Epithelial cell of esophagus (primary cell): ENCODE results near the gene DBNDD1.

ENCODE experiments used
- DNase-seq: peaks from one replicate; pipeline ENCODE4 v3.0.0; 2010; ENCODE audit warnings: low read depth
- H3K4me3 ChIP-seq: 2 replicates; pipeline ENCODE4 v1.5.1; 2011; ENCODE audit warnings: mild to moderate bottlenecking, low read length, control low read depth
- TF ChIP-seq, protein P1 (sequence below): IDR thresholded peaks from 2 replicates; pipeline ENCODE4 v1.5.1; 2011; ENCODE audit warnings: low read depth, mild to moderate bottlenecking, low read length, control low read depth, inconsistent platforms; ENCODE audit not compliant: insufficient read depth; ENCODE audit errors: missing control alignments

DBNDD1 gene

DNA sequence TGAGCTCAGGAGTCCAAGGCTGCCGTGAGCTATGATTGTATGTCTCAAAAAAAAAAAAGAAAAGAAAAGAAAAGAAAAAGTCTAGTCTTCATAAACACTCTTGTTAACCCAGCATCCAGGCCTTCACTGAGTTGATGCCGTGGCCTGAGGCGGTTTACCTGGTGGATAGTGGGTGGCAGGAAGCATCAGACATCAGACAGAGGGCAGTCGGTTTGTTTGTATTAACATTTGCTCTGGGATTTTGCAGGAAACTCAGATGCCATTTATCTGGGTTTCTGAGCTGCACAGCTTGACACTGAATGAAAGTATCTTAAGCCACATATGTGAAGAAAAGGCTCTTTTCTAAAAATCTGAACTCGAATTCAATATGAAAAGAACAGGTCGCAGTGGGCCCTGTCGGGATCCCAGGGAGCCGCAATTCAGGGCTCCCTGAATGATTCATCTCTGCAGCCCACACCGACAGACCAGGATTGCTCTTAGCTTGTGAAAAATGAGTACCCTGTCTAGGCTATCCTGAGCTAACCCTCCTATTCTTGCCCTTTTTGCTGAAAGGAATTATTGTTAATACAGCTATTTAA is 1.1 kb upstream of the DBNDD1 start:
- TF ChIP-seq, protein P1, sequence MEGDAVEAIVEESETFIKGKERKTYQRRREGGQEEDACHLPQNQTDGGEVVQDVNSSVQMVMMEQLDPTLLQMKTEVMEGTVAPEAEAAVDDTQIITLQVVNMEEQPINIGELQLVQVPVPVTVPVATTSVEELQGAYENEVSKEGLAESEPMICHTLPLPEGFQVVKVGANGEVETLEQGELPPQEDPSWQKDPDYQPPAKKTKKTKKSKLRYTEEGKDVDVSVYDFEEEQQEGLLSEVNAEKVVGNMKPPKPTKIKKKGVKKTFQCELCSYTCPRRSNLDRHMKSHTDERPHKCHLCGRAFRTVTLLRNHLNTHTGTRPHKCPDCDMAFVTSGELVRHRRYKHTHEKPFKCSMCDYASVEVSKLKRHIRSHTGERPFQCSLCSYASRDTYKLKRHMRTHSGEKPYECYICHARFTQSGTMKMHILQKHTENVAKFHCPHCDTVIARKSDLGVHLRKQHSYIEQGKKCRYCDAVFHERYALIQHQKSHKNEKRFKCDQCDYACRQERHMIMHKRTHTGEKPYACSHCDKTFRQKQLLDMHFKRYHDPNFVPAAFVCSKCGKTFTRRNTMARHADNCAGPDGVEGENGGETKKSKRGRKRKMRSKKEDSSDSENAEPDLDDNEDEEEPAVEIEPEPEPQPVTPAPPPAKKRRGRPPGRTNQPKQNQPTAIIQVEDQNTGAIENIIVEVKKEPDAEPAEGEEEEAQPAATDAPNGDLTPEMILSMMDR = no peak
- DNase-seq = no peak
- H3K4me3 ChIP-seq = peak overlapping the region; percentile 51

DNA sequence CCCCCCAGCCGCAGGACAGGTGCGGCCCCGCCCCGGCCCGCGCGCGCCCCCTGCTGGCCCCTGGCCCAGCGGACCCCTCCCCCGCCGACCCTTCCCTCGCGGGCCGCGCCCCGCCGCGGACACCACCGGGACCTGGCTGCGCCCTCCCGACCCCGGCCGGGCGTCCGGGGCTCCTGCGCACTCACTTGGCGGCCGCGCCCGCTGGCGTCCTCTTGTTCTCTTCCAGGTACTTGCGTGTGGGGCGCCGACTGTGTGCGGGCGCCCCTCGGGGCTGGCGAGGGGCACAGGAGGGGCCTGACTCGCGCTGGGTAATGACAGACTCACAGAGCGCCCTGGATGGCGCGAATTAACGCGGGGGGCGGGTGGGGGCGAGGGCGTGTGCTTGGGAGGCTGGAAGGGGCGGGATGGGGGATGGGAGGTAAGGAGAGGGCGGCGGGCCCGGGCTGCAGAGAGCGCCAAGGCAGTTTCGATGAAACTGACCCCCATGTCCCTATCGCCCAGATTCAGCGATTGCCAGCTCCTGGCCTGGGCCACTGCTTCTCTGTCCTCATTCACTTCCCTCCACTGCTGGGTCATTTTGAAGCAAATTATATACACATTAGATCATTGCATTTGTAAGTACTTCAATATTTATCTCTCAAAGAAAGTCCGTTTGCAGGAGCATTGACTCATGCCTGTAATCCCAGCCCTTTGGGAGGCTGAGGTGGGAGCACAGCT is 445 bp upstream of the DBNDD1 start:
- peak overlapping the region; percentile 51 for H3K4me3 ChIP-seq
- TF ChIP-seq, protein P1 = peak; percentile 4
- peak; percentile 58 for DNase-seq

DNA sequence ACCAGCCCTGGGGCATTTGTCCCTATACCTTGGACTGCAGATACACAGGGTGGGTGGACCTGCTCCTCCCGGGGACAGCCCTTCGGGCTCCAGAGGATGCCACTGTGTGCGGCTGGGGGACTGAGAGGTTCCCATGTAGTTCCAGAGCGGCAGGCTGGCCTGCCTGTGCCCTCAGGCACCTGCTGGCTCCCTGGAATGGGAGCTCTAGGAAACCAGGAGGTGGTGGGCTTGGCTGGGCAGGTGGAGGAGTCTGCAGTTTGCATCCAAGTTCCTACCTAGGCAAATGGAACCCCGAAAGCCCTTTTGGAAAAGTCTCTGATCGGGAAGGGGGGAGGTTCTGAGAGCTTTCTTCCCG is 982 bp downstream of the DBNDD1 start:
- peak overlapping the region; percentile 46 for H3K4me3 ChIP-seq
- DNase-seq = no peak
- TF ChIP-seq, protein P1 = no peak

DNA sequence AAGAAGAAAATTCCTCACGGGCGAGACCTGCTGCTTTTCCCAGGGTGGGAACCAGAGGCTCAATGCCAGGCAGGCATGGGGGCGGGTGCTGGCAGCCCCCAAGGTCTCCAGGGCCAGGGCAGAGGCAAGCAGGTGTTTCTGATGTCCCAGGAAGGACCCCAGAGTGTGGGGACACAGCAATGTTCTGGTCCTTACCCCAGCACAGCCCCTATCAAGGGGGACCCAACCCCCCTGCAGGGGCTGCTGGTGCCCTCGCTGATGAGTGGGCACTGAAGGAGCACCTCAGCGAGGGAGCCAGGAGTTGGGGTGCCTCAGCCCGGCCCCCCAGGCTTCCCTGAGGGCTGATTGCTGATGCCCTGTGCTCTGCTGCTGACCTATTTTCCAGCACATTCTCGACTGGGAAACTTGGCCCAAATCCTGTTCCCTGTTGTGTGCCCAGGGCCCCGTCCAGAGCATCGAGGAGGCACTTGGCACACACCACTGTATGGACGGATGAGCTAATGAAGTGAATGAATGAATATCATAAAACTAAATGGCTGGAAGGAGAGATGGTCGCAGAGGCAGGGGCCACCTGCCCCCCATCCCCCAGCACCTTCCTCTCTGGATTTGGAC is 2.8 kb downstream of the DBNDD1 start:
- DNase-seq = no peak
- no peak overlapping the region for H3K4me3 ChIP-seq
- TF ChIP-seq, protein P1 = no peak

DNA sequence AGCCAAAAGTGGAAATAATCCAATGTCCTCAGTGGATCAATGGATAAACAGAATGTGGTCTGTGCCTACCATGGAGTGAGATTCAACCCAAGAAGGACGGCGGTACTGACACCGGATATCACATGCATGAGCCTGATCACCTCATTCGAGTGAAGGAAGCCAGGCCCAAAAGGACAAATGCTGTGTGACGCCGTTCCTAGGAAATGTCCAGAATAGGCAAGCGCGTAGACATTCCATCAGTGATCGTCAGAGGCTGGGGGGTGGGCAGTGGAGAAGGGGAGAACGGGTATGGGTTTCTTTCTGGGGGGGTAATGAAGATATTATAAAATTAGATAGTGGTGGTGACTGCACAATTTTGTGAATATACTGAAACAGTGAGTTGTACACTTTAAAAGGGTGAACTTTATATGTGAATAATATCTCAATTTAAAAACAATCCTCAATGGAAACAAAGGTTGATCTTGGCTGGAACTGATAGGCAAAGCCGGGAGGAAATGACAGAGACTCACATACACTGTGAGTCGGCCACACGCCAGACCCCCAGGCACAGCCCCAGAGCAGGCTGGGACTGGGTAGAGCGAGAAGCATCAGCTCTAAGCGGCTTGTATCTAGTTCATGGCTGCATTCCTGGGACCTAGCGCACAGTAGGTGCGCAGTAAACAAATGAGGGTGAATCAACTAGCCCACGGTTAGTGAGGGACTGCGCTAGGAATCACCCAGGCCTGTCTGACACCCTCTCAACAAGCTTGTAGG is 3.5 kb downstream of the DBNDD1 start:
- no peak for DNase-seq
- no peak overlapping the region for H3K4me3 ChIP-seq
- TF ChIP-seq, protein P1 = no peak

DNA sequence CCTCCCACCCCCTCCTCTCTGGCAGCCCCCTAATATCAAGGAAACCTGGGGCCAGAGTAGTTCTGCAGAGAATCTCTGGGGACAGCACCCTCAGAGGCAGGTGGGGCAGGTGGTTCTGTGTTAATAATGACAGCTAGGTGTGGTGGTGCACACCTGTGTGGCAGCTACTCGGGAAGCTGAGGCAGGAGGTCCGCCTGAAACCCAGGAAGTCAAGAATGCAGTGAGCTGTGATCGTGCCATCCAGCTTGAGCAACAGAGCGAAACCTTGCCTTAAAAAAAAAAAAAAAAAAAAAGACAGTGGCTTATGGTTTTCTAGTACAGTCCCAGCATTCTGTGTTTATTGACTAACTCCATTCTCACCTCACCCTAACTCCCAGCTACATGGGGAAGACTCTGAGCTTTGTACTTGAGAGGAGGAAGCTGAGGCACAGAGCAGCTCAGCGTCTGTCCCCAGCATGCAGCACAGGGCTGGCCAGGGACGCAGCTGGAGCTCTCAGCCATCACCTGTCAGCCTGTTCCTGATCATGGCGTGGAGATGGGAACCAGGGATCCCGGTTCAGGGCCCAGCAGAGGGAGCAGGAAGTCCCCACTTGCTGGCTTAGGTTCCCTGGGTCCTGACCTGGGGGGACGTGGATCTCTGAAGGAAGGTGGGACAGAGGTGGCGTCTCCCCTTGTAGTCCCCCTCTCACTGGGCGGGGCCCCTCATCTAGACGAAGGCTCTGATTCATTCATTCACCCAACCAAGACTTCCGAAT is 6.1 kb downstream of the DBNDD1 start:
- DNase-seq = no peak
- H3K4me3 ChIP-seq = no peak overlapping the region
- TF ChIP-seq, protein P1 = no peak
